HepG2 (cell line): ENCODE results near the gene NCAPD2. TPM values are rescaled to one million over a fixed set of nuclear protein-coding genes. Genes with fewer than 3 reads are reported as not detected.

Experiments used
- ATAC-seq: fragments of 200-7000 bp; cut with Tn5 transposase; 3 replicates; pipeline ENCODE4 v1.9.1; 2020; ENCODE audit warnings: mild to moderate bottlenecking, moderate library complexity
- BruUV-seq: library from RNA; stranded (reverse); fragments of 400-500 nt; replicated peaks from 2 replicates; lab custom pipeline; 2021; lab: Mats Ljungman, UMichigan
- CTCF ChIA-PET: fragments of 300-600 bp; formaldehyde crosslinking; extraction: SDS; loops from one replicate; lab custom pipeline; 2021; ENCODE audit warnings: low total read pairs, inconsistent platforms, low intra/inter-chr PET ratio; lab: Yijun Ruan, JAX
- POLR2A ChIA-PET: fragments of 350-600 bp; sonication (Branson Sonifier 250); formaldehyde crosslinking; loops from one replicate; lab custom pipeline; 2020; ENCODE audit warnings: antibody characterized with exemption, inconsistent platforms; lab: Yijun Ruan, JAX
- DNase-seq: peaks from one replicate; pipeline ENCODE4 v3.0.0-alpha.2; 2015; ENCODE audit warnings: low spot score
- FAIRE-seq: peaks from 3 replicates; lab custom pipeline; 2011; peaks lifted over from hg19 to GRCh38; lab: Jason Lieb, UNC
- H2AFZ ChIP-seq: one replicate; pipeline ENCODE4 v1.6.1; 2011; ENCODE audit warnings: low read length, inconsistent platforms
- H3K27ac ChIP-seq: fragments of 300-600 bp; 3 replicates; pipeline ENCODE4 v1.8.0; 2011; ENCODE audit warnings: mixed run types, mild to moderate bottlenecking, mixed read lengths, low read length, inconsistent platforms; ENCODE audit not compliant: insufficient read depth; ENCODE audit errors: extremely low read length
- H3K27me3 ChIP-seq, 2 experiments: fragments of 200-600 bp in 1 of 2; 2 replicates in 1 of 2; 3 replicates in 1 of 2; pipeline versions ENCODE4 v1.6.0 to v1.8.0; 2011; ENCODE audit warnings: low read length in 2 of 2, mild to moderate bottlenecking in 2 of 2, moderate library complexity in 2 of 2, inconsistent platforms in 1 of 2; ENCODE audit not compliant: insufficient read depth in 2 of 2, control insufficient read depth in 1 of 2
- H3K36me3 ChIP-seq, 2 experiments: fragments of 200-600 bp in 1 of 2; replicated peaks in 1 of 2; 2 replicates in 1 of 2; 3 replicates in 1 of 2; pipeline versions ENCODE4 v1.5.1 to v1.8.0; 2011; ENCODE audit warnings: low read length in 2 of 2, inconsistent platforms in 1 of 2; ENCODE audit not compliant: insufficient read depth in 2 of 2, control insufficient read depth in 1 of 2
- H3K4me1 ChIP-seq: 2 replicates; pipeline ENCODE4 v1.5.1; 2012; ENCODE audit warnings: low read length, inconsistent platforms; ENCODE audit not compliant: insufficient read depth
- H3K4me2 ChIP-seq: 2 replicates; pipeline ENCODE4 v1.6.0; 2011; ENCODE audit warnings: low read depth, low read length, inconsistent platforms
- H3K4me3 ChIP-seq, 3 experiments: fragments of 200-600 bp in 1 of 3; sonication (generic), shearing (Covaris generic) in 1 of 3; replicated peaks in 1 of 3; 2 replicates each; pipeline ENCODE4 v1.5.1; 2011 to 2016; ENCODE audit warnings: low read length in 3 of 3, inconsistent platforms in 2 of 3, low read depth in 2 of 3, mild to moderate bottlenecking in 2 of 3, control low read depth in 1 of 3, mixed read lengths in 1 of 3; ENCODE audit not compliant: insufficient read depth in 1 of 3
- H3K79me2 ChIP-seq: one replicate; pipeline ENCODE4 v1.6.1; 2011; ENCODE audit warnings: low read length, inconsistent platforms; ENCODE audit not compliant: insufficient read depth
- H3K9ac ChIP-seq: 2 replicates; pipeline ENCODE4 v1.6.0; 2011; ENCODE audit warnings: mild to moderate bottlenecking, low read depth, low read length, inconsistent platforms; ENCODE audit not compliant: insufficient read depth
- H3K9me3 ChIP-seq: 2 replicates; pipeline ENCODE4 v1.5.1; 2012; ENCODE audit warnings: mild to moderate bottlenecking, low read length
- H4K20me1 ChIP-seq: 2 replicates; pipeline ENCODE4 v1.6.0; 2011; ENCODE audit warnings: inconsistent platforms, mild to moderate bottlenecking, low read length, moderate library complexity; ENCODE audit not compliant: insufficient read depth
- E2F1 ChIP-seq: sonication (generic); formaldehyde crosslinking; IDR thresholded peaks from 2 replicates; pipeline ENCODE4 v1.5.0; 2020; ENCODE audit warnings: missing genetic modification reagents
- GLMP ChIP-seq: sonication (generic); formaldehyde crosslinking; IDR thresholded peaks from 2 replicates; pipeline ENCODE4 v1.9.0; 2021; ENCODE audit warnings: missing genetic modification reagents, mild to moderate bottlenecking, borderline replicate concordance
- IKZF1 ChIP-seq: fragments of 450-650 bp; IDR thresholded peaks from 2 replicates; pipeline ENCODE4 v1.7.1; 2016
- MAFK ChIP-seq, 2 experiments: IDR thresholded peaks in 1 of 2; conservative IDR thresholded peaks in 1 of 2; 2 replicates each; pipeline ENCODE4 v1.6.1; 2011; ENCODE audit warnings: improper control_type of control experiment in 2 of 2, low read length in 2 of 2
- PAWR ChIP-seq: sonication (generic); formaldehyde crosslinking; IDR thresholded peaks from 2 replicates; pipeline ENCODE4 v1.4.0; 2020; ENCODE audit warnings: missing genetic modification reagents, mild to moderate bottlenecking, borderline replicate concordance
- PRDM15 ChIP-seq: sonication (generic); formaldehyde crosslinking; IDR thresholded peaks from 2 replicates; pipeline ENCODE4 v1.4.0; 2020; ENCODE audit warnings: missing genetic modification reagents
- REST ChIP-seq, 2 experiments: IDR thresholded peaks; 2 replicates each; pipeline ENCODE4 v1.6.1; 2011 to 2012; ENCODE audit warnings: low read length in 2 of 2, borderline replicate concordance in 1 of 2, low read depth in 1 of 2, mild to moderate bottlenecking in 1 of 2, moderate library complexity in 1 of 2
- TMF1 ChIP-seq: sonication (generic); formaldehyde crosslinking; IDR thresholded peaks from 2 replicates; pipeline ENCODE4 v1.8.1; 2022; ENCODE audit warnings: low read depth, missing genetic modification reagents
- ZNF792 ChIP-seq: IDR thresholded peaks from 2 replicates; pipeline ENCODE4 v1.6.1; 2016
- ZSCAN30 ChIP-seq: sonication (generic); formaldehyde crosslinking; IDR thresholded peaks from 2 replicates; pipeline ENCODE4 v1.5.0; 2020; ENCODE audit warnings: mild to moderate bottlenecking, missing genetic modification reagents
- WGBS: methylation state at CpG from one replicate; pipeline ENCODE4 v1.1.6; 2017; ENCODE audit warnings: low lambda C conversion rate; 5-methylcytosine and 5-hydroxymethylcytosine counted together
- in situ Hi-C: cut with HindIII; loops from 2 replicates; pipeline ENCODE4 v1.10.0; 2017; ENCODE audit warnings: low pct_unique_long_range_greater_than_20kb; ENCODE audit not compliant: extremely low pct_ligation_motif_present
- intact Hi-C: fragments of 100-400 bp; cut with micrococcal nuclease; formaldehyde crosslinking; loops from one replicate; pipeline ENCODE4 v1.10.0; 2022; ENCODE audit not compliant: unreplicated experiment
- polyA plus RNA-seq, 8 experiments: library from polyadenylated mRNA; depleted of rRNA in 3 of 8; stranded (reverse) in 7 of 8; unstranded in 1 of 8; fragments of >200 nt; fragmentation: Illumina TruSeq in 4 of 8; extraction: Trizol in 4 of 8; gene quantifications; 2 replicates each; pipeline versions ENCODE4 v1.2.1 to v1.2.3, GENCODE V29; 2011 to 2016; ENCODE audit warnings: low read depth in 4 of 8, missing spikeins in 1 of 8, mixed read lengths in 1 of 8; ENCODE audit not compliant: insufficient read depth in 1 of 8
- total RNA-seq, 5 experiments: library from RNA; depleted of rRNA; stranded (reverse); fragments of >200 nt; fragmentation: Illumina TruSeq; extraction: Trizol; gene quantifications; 2 replicates each; pipeline ENCODE4 v1.2.3, GENCODE V29; 2016; ENCODE audit warnings: low read depth in 1 of 5

The NCAPD2 gene
- total and polyA plus RNA-seq, 2 of the 13 experiments (the other 11 are each of a cell fraction or from before 2014, with no cell fraction given) = 51.1 to 65.6 TPM

GRCh38 chr12:6570264-6570887 lies 76.5 kb downstream of the NCAPD2 start (continued):
- TF ChIP-seq ZNF792 = no peak
- TF ChIP-seq, all 625 proteins: peak for 46

GRCh38 chr12:6573001-6573400 lies 79.1 kb downstream of the NCAPD2 start:
- POLR2A ChIA-PET = no interaction called here
- Histone ChIP-seq H3K27ac (no peak overlapping the region), H3K27me3 (no peaks in the 10 kb centered on the region)
- FAIRE-seq (no peak), DNase-seq (no peak)
- 92% methylated on average over 8 of the region's 8 CpGs for WGBS
- CTCF ChIA-PET = no interaction called here
- BruUV-seq = no TSS peak
- TF ChIP-seq PAWR (CRISPR knock-in tag) (no peak), GLMP (CRISPR knock-in tag) (no peak), PRDM15 (CRISPR knock-in tag) (no peak), ZSCAN30 (no peak), REST (IDR thresholded peaks at IDR 0.05; ENCODE audit: borderline replicate concordance in 1 of 2, low read depth in 1 of 2, low read length in 2 of 2) (no peak), TMF1 (CRISPR knock-in tag) (no peak), MAFK (conservative IDR thresholded peaks at IDR 0.05 in 1 of 2, IDR thresholded peaks at IDR 0.05 in 1 of 2; ENCODE audit: low read length in 2 of 2) (no peak), IKZF1 (no peak), E2F1 (CRISPR knock-in tag) (no peak)
- TF ChIP-seq, all 625 proteins: peak for 0
- Histone ChIP-seq H4K20me1 (no peaks in the 10 kb centered on the region; the same call in 1 of the 2 replicates), H3K9me3 (no peaks in the 10 kb centered on the region), H2AFZ (no peak overlapping the region), H3K4me3 (no peak overlapping the region), H3K4me1 (peaks cover 25% of the 10 kb centered on the region), H3K79me2 (peaks cover under 1% of the 10 kb centered on the region), H3K4me2 (no peak overlapping the region), H3K36me3 (peaks cover 24 to 62% of the 10 kb centered on the region in 2 experiments), H3K9ac (no peak overlapping the region)
- intact Hi-C loops = no loop called here
- no peak for ATAC-seq
- in situ Hi-C loops = no loop called here
